Inflammatory macrophage (primary cell): ENCODE measurements around the gene ACSS1.

Source experiments
- DNase-seq, 2 donors: peaks; one replicate each; pipeline ENCODE4 v3.0.0-alpha.2; 2020 to 2022
- total RNA-seq, 18 experiments: gene quantifications; one replicate each; lab custom pipeline; 2026; ENCODE audit warnings: mixed read lengths in 6 of 18, inconsistent platforms in 2 of 18; lab: John Stamatoyannopoulos, UW

The ACSS1 gene
- 4.3 to 30.3 (median 21.6) reads per million in 18 experiments for total RNA-seq

GRCh38 chr20:25058051-25058846 is at the start of gene ACSS1:
Gene ACSS1 (minus strand): TSS chr20:25058139. CDS start chr20:25058102, 37 bp downstream.
- DNase-seq = peak; percentile 21 to 42

GRCh38 chr20:25103526-25103925 is 45.6 kb upstream of the ACSS1 start:
- DNase-seq = no peak

- DNase-seq = no peak
Observed at GRCh38 chr20:25100914-25101313, 43.0 kb upstream of the ACSS1 start.

GRCh38 chr20:25099601-25100140 is 41.7 kb upstream of the ACSS1 start:
- DNase-seq = no peak

GRCh38 chr20:25097498-25097897 is 39.6 kb upstream of the ACSS1 start:
- no peak for DNase-seq

- peak in 1 of 2 donors; percentile 19 for DNase-seq
Observed at GRCh38 chr20:25090492-25091429, 32.8 kb upstream of the ACSS1 start.

GRCh38 chr20:25089662-25090061 is 31.7 kb upstream of the ACSS1 start:
- no peak for DNase-seq

- no peak for DNase-seq
Observed at GRCh38 chr20:25089096-25089495, 31.2 kb upstream of the ACSS1 start.

- DNase-seq = no peak
Observed at GRCh38 chr20:25088267-25088666, 30.3 kb upstream of the ACSS1 start.

- DNase-seq = no peak
Observed at GRCh38 chr20:25087186-25087929, 29.4 kb upstream of the ACSS1 start.

- no peak for DNase-seq
Observed at GRCh38 chr20:25085756-25086495, 28.0 kb upstream of the ACSS1 start.

GRCh38 chr20:25084626-25085187 is 26.8 kb upstream of the ACSS1 start:
- DNase-seq = peak; percentile 30 to 65

GRCh38 chr20:25083773-25084625 is 26.1 kb upstream of the ACSS1 start:
- peak in 1 of 2 donors; percentile 14 for DNase-seq

GRCh38 chr20:25083141-25083772 is 25.3 kb upstream of the ACSS1 start:
- no peak for DNase-seq

GRCh38 chr20:25082498-25082873 is 24.5 kb upstream of the ACSS1 start:
- DNase-seq = no peak

- no peak for DNase-seq
Observed at GRCh38 chr20:25081730-25082497, 24.0 kb upstream of the ACSS1 start, which contains the start of gene VSX1. Gene VSX1 (minus strand): TSS chr20:25082141. CDS start chr20:25082096, 45 bp downstream.

- DNase-seq = no peak
Observed at GRCh38 chr20:25081065-25081729, 23.3 kb upstream of the ACSS1 start.

GRCh38 chr20:25079171-25079570 is 21.2 kb upstream of the ACSS1 start:
- DNase-seq = no peak
